IMR-90 (cell line): Measurements from ENCODE around the gene MGME1. TPM values are rescaled to one million over a fixed set of nuclear protein-coding genes. Genes with fewer than 3 reads are reported as not detected.

ENCODE experiments used
- ATAC-seq: fragments of 200-7000 bp; cut with Tn5 transposase; 2 replicates; pipeline ENCODE4 v1.9.1; 2020; ENCODE audit warnings: low read depth, mild to moderate bottlenecking, moderate library complexity
- BruUV-seq: library from RNA; stranded (reverse); fragments of 400-500 nt; replicated peaks from 2 replicates; lab custom pipeline; 2021; lab: Mats Ljungman, UMichigan
- CTCF ChIA-PET: fragments of 300-600 bp; formaldehyde crosslinking; extraction: SDS; loops from one replicate; lab custom pipeline; 2021; ENCODE audit warnings: antibody characterized with exemption; lab: Yijun Ruan, JAX
- POLR2A ChIA-PET: fragments of 300-600 bp; sonication (Branson Sonifier 250); formaldehyde crosslinking; loops from one replicate; lab custom pipeline; 2022; ENCODE audit warnings: antibody characterized with exemption; ENCODE audit not compliant: unreplicated experiment; lab: Charles Lee
- DNase-seq: peaks from one replicate; pipeline ENCODE4 v3.0.0; 2013
- H2AFZ ChIP-seq: replicated peaks from 2 replicates; pipeline ENCODE3; 2013; ENCODE audit warnings: low read length, mild to moderate bottlenecking; ENCODE audit not compliant: poor library complexity
- H2AK5ac ChIP-seq: 2 replicates; pipeline ENCODE4 v1.6.1; 2013; ENCODE audit warnings: low read depth, low read length, inconsistent platforms
- H2AK9ac ChIP-seq: replicated peaks from 2 replicates; pipeline ENCODE3; 2013; ENCODE audit warnings: mild to moderate bottlenecking, low read depth, low read length, moderate library complexity; ENCODE audit not compliant: poor library complexity
- H2BK120ac ChIP-seq: 2 replicates; pipeline ENCODE4 v1.6.1; 2013; ENCODE audit warnings: low read depth, low read length, inconsistent platforms
- H2BK15ac ChIP-seq: 3 replicates; pipeline ENCODE4 v1.6.1; 2013; ENCODE audit warnings: low read depth, low read length, inconsistent platforms
- H2BK20ac ChIP-seq: 2 replicates; pipeline ENCODE4 v1.6.1; 2013; ENCODE audit warnings: low read depth, mild to moderate bottlenecking, inconsistent platforms, low read length, moderate library complexity
- H2BK5ac ChIP-seq: 2 replicates; pipeline ENCODE4 v1.6.1; 2013; ENCODE audit warnings: mild to moderate bottlenecking, low read depth, low read length, inconsistent platforms; ENCODE audit not compliant: poor library complexity, severe bottlenecking
- H3K14ac ChIP-seq: replicated peaks from 2 replicates; pipeline ENCODE4 v1.6.1; 2013; ENCODE audit warnings: low read depth, low read length, inconsistent platforms
- H3K18ac ChIP-seq: 2 replicates; pipeline ENCODE4 v1.6.1; 2013; ENCODE audit warnings: low read depth, low read length, control low read depth
- H3K23ac ChIP-seq: 2 replicates; pipeline ENCODE4 v1.6.1; 2013; ENCODE audit warnings: low read depth, low read length, inconsistent platforms
- H3K27ac ChIP-seq: 2 replicates; pipeline ENCODE4 v1.5.1; 2013; ENCODE audit warnings: mild to moderate bottlenecking, control low read depth, low read length; ENCODE audit not compliant: insufficient read depth
- H3K27me3 ChIP-seq: 2 replicates; pipeline ENCODE4 v1.6.1; 2013; ENCODE audit warnings: low read length; ENCODE audit not compliant: control insufficient read depth, insufficient read depth
- H3K36me3 ChIP-seq: 2 replicates; pipeline ENCODE4 v1.6.1; 2013; ENCODE audit warnings: low read length, mixed read lengths; ENCODE audit not compliant: control insufficient read depth, insufficient read depth
- H3K4ac ChIP-seq: 2 replicates; pipeline ENCODE4 v1.6.1; 2013; ENCODE audit warnings: low read depth, low read length, inconsistent platforms
- H3K4me1 ChIP-seq: 2 replicates; pipeline ENCODE4 v1.6.1; 2013; ENCODE audit warnings: low read length, mixed read lengths; ENCODE audit not compliant: control insufficient read depth, insufficient read depth
- H3K4me2 ChIP-seq: 2 replicates; pipeline ENCODE4 v1.6.1; 2013; ENCODE audit warnings: low read depth, mild to moderate bottlenecking, control low read depth, low read length, moderate library complexity
- H3K4me3 ChIP-seq: 2 replicates; pipeline ENCODE4 v1.5.1; 2013; ENCODE audit warnings: low read depth, mild to moderate bottlenecking, control low read depth, low read length, moderate library complexity; ENCODE audit not compliant: insufficient read depth
- H3K56ac ChIP-seq: 2 replicates; pipeline ENCODE4 v1.6.1; 2013; ENCODE audit warnings: low read length, inconsistent platforms; ENCODE audit not compliant: insufficient read depth; ENCODE audit errors: extremely low read depth
- H3K79me1 ChIP-seq, 2 experiments: 2 replicates each; pipeline ENCODE4 v1.6.1; 2013; ENCODE audit warnings: low read length in 2 of 2, inconsistent platforms in 1 of 2, low read depth in 1 of 2
- H3K9ac ChIP-seq: 2 replicates; pipeline ENCODE4 v1.6.1; 2013; ENCODE audit warnings: low read depth, low read length, control low read depth
- H3K9me1 ChIP-seq: 2 replicates; pipeline ENCODE4 v1.6.1; 2013; ENCODE audit warnings: low read length, inconsistent platforms; ENCODE audit not compliant: insufficient read depth
- H3K9me3 ChIP-seq: 2 replicates; pipeline ENCODE4 v1.6.1; 2013; ENCODE audit warnings: low read length; ENCODE audit not compliant: control insufficient read depth, insufficient read depth
- H4K20me1 ChIP-seq: 2 replicates; pipeline ENCODE4 v1.6.1; 2013; ENCODE audit warnings: low read length, inconsistent platforms; ENCODE audit not compliant: insufficient read depth
- H4K5ac ChIP-seq: 2 replicates; pipeline ENCODE4 v1.6.1; 2013; ENCODE audit warnings: mild to moderate bottlenecking, low read depth, low read length, control low read depth
- H4K8ac ChIP-seq, 2 experiments: 2 replicates each; pipeline ENCODE4 v1.6.1; 2013; ENCODE audit warnings: low read depth in 2 of 2, low read length in 2 of 2, control low read depth in 1 of 2, inconsistent platforms in 1 of 2
- H4K91ac ChIP-seq: 2 replicates; pipeline ENCODE4 v1.6.1; 2013; ENCODE audit warnings: low read depth, low read length, inconsistent platforms; ENCODE audit not compliant: insufficient read depth
- BHLHE40 ChIP-seq: fragments of 150-350 bp; IDR thresholded peaks from 2 replicates; pipeline ENCODE4 v1.6.1; 2016; ENCODE audit warnings: mild to moderate bottlenecking, low read depth, low read length
- CEBPB ChIP-seq: IDR thresholded peaks from 2 replicates; pipeline ENCODE4 v1.6.1; 2012; ENCODE audit warnings: low read depth, low read length, improper control_type of control experiment
- CHD1 ChIP-seq: IDR thresholded peaks from 2 replicates; pipeline ENCODE4 v1.6.1; 2012; ENCODE audit warnings: low read depth, low read length, improper control_type of control experiment
- CTCF ChIP-seq: conservative IDR thresholded peaks from 2 replicates; pipeline ENCODE4 v1.5.1; 2012; ENCODE audit warnings: mild to moderate bottlenecking, low read depth, low read length, improper control_type of control experiment
- ELK1 ChIP-seq: fragments of 150-350 bp; IDR thresholded peaks from 2 replicates; pipeline ENCODE4 v1.6.1; 2016; ENCODE audit warnings: low read depth, mild to moderate bottlenecking, low read length, moderate library complexity, borderline replicate concordance
- FOS ChIP-seq: fragments of 150-350 bp; IDR thresholded peaks from 2 replicates; pipeline ENCODE4 v1.6.1; 2016; ENCODE audit warnings: low read depth, low read length
- MAFK ChIP-seq: IDR thresholded peaks from 2 replicates; pipeline ENCODE4 v1.6.1; 2012; ENCODE audit warnings: low read depth, low read length, improper control_type of control experiment
- MAZ ChIP-seq: IDR thresholded peaks from 2 replicates; pipeline ENCODE4 v1.6.1; 2012; ENCODE audit warnings: low read depth, mild to moderate bottlenecking, low read length, improper control_type of control experiment, moderate library complexity, borderline replicate concordance
- MXI1 ChIP-seq: IDR thresholded peaks from 2 replicates; pipeline ENCODE4 v1.6.1; 2012; ENCODE audit warnings: low read depth, mild to moderate bottlenecking, low read length, moderate library complexity, borderline replicate concordance
- NFE2L2 ChIP-seq: fragments of 150-350 bp; IDR thresholded peaks from 2 replicates; pipeline ENCODE4 v1.6.1; 2016; ENCODE audit warnings: low read depth, mild to moderate bottlenecking, low read length
- POLR2A ChIP-seq: IDR thresholded peaks from 2 replicates; pipeline ENCODE4 v1.6.1; 2012; ENCODE audit warnings: mild to moderate bottlenecking, low read depth, low read length
- RAD21 ChIP-seq: IDR thresholded peaks from 2 replicates; pipeline ENCODE4 v1.6.1; 2012; ENCODE audit warnings: low read length, improper control_type of control experiment
- RCOR1 ChIP-seq: IDR thresholded peaks from 2 replicates; pipeline ENCODE4 v1.6.1; 2012; ENCODE audit warnings: mild to moderate bottlenecking, low read length, improper control_type of control experiment; ENCODE audit not compliant: insufficient replicate concordance
- RFX5 ChIP-seq: IDR thresholded peaks from 2 replicates; pipeline ENCODE4 v1.8.0; 2012; ENCODE audit warnings: low read depth, mild to moderate bottlenecking, low read length, moderate library complexity
- SMC3 ChIP-seq: fragments of 150-350 bp; IDR thresholded peaks from 2 replicates; pipeline ENCODE4 v1.6.1; 2016; ENCODE audit warnings: low read depth, mild to moderate bottlenecking, antibody characterized with exemption, low read length, moderate library complexity
- USF2 ChIP-seq: fragments of 150-350 bp; IDR thresholded peaks from 2 replicates; pipeline ENCODE4 v1.6.1; 2017; ENCODE audit warnings: mild to moderate bottlenecking, antibody characterized with exemption, low read length, low read depth
- WGBS, 2 experiments: methylation state at CpG; one replicate each; pipeline versions ENCODE4 v1.1.5 to v1.1.7; 2013; ENCODE audit warnings: missing lambda C conversion rate in 2 of 2; ENCODE audit not compliant: insufficient read length in 1 of 2; ENCODE audit errors: extremely low coverage in 2 of 2; 5-methylcytosine and 5-hydroxymethylcytosine counted together
- dilution Hi-C: fragments of 300-500 bp; cut with HindIII; formaldehyde crosslinking; loops from one replicate; pipeline ENCODE4 v1.14.3; 2018; ENCODE audit warnings: low sequenced_read_pairs; ENCODE audit not compliant: unreplicated experiment
- in situ Hi-C: fragments of 300-500 bp; cut with MboI; formaldehyde crosslinking; loops from 3 replicates; pipeline ENCODE4 v1.14.3; 2019; ENCODE audit warnings: low sequenced_read_pairs, inconsistent platforms, mixed read lengths
- intact Hi-C: fragments of 100-400 bp; cut with micrococcal nuclease; formaldehyde crosslinking; loops from 2 replicates; pipeline ENCODE4 v1.10.0; 2022
- polyA plus RNA-seq, 3 experiments: library from polyadenylated mRNA; depleted of rRNA; stranded (reverse); fragments of >200 nt; gene quantifications; 2 replicates each; pipeline ENCODE4 v1.2.3, GENCODE V29; 2012; ENCODE audit warnings: low replicate concordance in 1 of 3
- total RNA-seq: library from RNA; depleted of rRNA; stranded (reverse); fragments of >200 nt; gene quantifications from 2 replicates; pipeline ENCODE4 v1.2.3, GENCODE V29; 2012

MGME1 gene
- total and polyA plus RNA-seq, 2 of the 4 experiments (the other 2 are of a cell fraction): 7.2 to 9.3 TPM

DNA sequence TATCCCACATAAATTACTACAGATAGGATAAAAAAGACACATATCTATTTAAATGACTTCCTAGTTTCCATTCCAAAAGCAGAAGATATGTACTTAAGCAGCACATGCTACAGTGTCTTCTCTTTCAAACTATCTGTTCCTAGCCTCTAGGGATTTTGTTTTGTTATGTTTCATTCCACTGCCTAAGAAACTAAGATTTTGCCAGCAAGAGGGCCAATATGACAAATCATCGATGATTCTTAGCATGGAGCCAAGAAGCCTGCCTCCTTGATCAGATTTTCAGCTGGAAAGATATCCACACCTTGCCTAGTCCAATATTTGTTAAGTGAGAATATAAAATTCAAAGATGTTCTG lies 7.3 kb upstream of the MGME1 start:
- intact Hi-C loops: no loop called here
- H2BK5ac ChIP-seq: peak overlapping the region; percentile 59

More for the DNA sequence above, 7.3 kb upstream of the MGME1 start:
- Histone ChIP-seq H3K4me3 (no peak overlapping the region), H3K9ac (no peak overlapping the region), H2BK120ac (no peak overlapping the region), H3K4me2 (peak overlapping the region; percentile 32; the same call in 1 of the 2 replicates), H2AFZ (no peak overlapping the region), H4K5ac (no peak overlapping the region), H3K79me1 (peaks cover 3 to 41% of the 10 kb centered on the region in 2 experiments; a peak in 2 of 4 replicates), H3K36me3 (peaks cover 11% of the 10 kb centered on the region), H2AK9ac (no peak overlapping the region), H3K4ac (no peak overlapping the region), H3K56ac (no peak overlapping the region), H2BK20ac (no peak overlapping the region), H4K8ac (no peak overlapping the region), H3K9me3 (no peaks in the 10 kb centered on the region), H3K14ac (no peak overlapping the region), H2AK5ac (no peak overlapping the region), H3K27me3 (no peaks in the 10 kb centered on the region), H3K9me1 (peaks cover 24% of the 10 kb centered on the region), H4K91ac (no peak overlapping the region), H3K27ac (peak overlapping the region; percentile 22; the same call in 1 of the 2 replicates), H4K20me1 (peaks cover 98% of the 10 kb centered on the region), H3K4me1 (peaks cover 30% of the 10 kb centered on the region), H2BK15ac (no peak overlapping the region), H3K18ac (no peak overlapping the region), H3K23ac (no peak overlapping the region; the same call in 1 of the 2 replicates)
- dilution Hi-C loops (no loop called here), in situ Hi-C loops (no loop called here)
- POLR2A ChIA-PET: interaction anchor here (0.6 kb wide), 1 partner anchor 389 kb away, joined by 4 read pairs; no protein-coding TSS in a partner anchor
- DNase-seq (peak; percentile 33), ATAC-seq (peak; percentile 4; the same call in 1 of the 2 replicates)
- WGBS, 2 experiments: no CpG with 5 or more reads among the region's 1 CpG
- no TSS peak for BruUV-seq
- CTCF ChIA-PET: interaction anchor here (1.0 kb wide), 1 partner anchor 10 kb away, joined by 3 read pairs; no protein-coding TSS in a partner anchor
- TF ChIP-seq RAD21: no peak
- TF ChIP-seq SMC3: no peak
- TF ChIP-seq RCOR1: no peak
- no peak for TF ChIP-seq NFE2L2
- TF ChIP-seq CHD1: no peak
- no peak for TF ChIP-seq CEBPB
- no peak for TF ChIP-seq MAZ
- TF ChIP-seq USF2: no peak
- TF ChIP-seq ELK1: no peak
- TF ChIP-seq BHLHE40: no peak
- TF ChIP-seq RFX5: no peak
- no peak for TF ChIP-seq POLR2A
- no peak for TF ChIP-seq MXI1
- TF ChIP-seq FOS: no peak
- TF ChIP-seq CTCF: no peak
- TF ChIP-seq MAFK: no peak
